WTC11 (cell line): ENCODE results near the gene CSTPP1. TPM values are rescaled to one million over a fixed set of nuclear protein-coding genes. Genes with fewer than 3 reads are reported as not detected.

ENCODE experiments used
- ATAC-seq: fragments of 200-7000 bp; cut with Tn5 transposase; 2 replicates; pipeline ENCODE4 v1.10.0; 2021; ENCODE audit warnings: mild to moderate bottlenecking, moderate library complexity
- CTCF ChIA-PET: fragments of 300-600 bp; sonication (Branson Sonifier 250); formaldehyde crosslinking; loops from one replicate; lab custom pipeline; 2021; ENCODE audit warnings: antibody characterized with exemption; lab: Charles Lee
- POLR2A ChIA-PET: fragments of 350-600 bp; sonication (Branson Sonifier 250); formaldehyde crosslinking; loops from one replicate; lab custom pipeline; 2021; ENCODE audit warnings: antibody characterized with exemption; lab: Charles Lee
- DNase-seq: peaks from one replicate; pipeline ENCODE4 v3.0.0; 2021; ENCODE audit warnings: low spot score
- H3K27ac Mint-ChIP-seq: 2 replicates; pipeline ENCODE4 v1.8.0; 2021; ENCODE audit warnings: mixed read lengths
- H3K27me3 Mint-ChIP-seq: 2 replicates; pipeline ENCODE4 v1.8.0; 2021; ENCODE audit warnings: low read depth, mild to moderate bottlenecking, moderate library complexity, mixed read lengths
- H3K36me3 Mint-ChIP-seq: 2 replicates; pipeline ENCODE4 v1.8.0; 2021; ENCODE audit warnings: mixed read lengths
- H3K4me1 Mint-ChIP-seq: 2 replicates; pipeline ENCODE4 v1.8.0; 2022; ENCODE audit warnings: mixed read lengths
- H3K4me3 Mint-ChIP-seq: 2 replicates; pipeline ENCODE4 v1.8.0; 2021; ENCODE audit warnings: mild to moderate bottlenecking, moderate library complexity, mixed read lengths
- H3K9me3 Mint-ChIP-seq: 2 replicates; pipeline ENCODE4 v1.8.0; 2021; ENCODE audit warnings: mixed read lengths
- ARID4B ChIP-seq: sonication (generic); formaldehyde crosslinking; IDR thresholded peaks from 2 replicates; pipeline ENCODE4 v1.8.0; 2023; ENCODE audit warnings: missing genetic modification reagents, mild to moderate bottlenecking, borderline replicate concordance
- CREB1 ChIP-seq: sonication (generic); formaldehyde crosslinking; IDR thresholded peaks from 2 replicates; pipeline ENCODE4 v1.8.0; 2023; ENCODE audit warnings: mild to moderate bottlenecking, missing genetic modification reagents
- CREM ChIP-seq: sonication (generic); formaldehyde crosslinking; IDR thresholded peaks from 2 replicates; pipeline ENCODE4 v1.8.1; 2022; ENCODE audit warnings: mild to moderate bottlenecking, missing genetic modification reagents, moderate library complexity
- E2F4 ChIP-seq: sonication (generic); formaldehyde crosslinking; IDR thresholded peaks from 2 replicates; pipeline ENCODE4 v1.8.1; 2022; ENCODE audit warnings: low read depth, mild to moderate bottlenecking, moderate library complexity, missing genetic modification reagents, borderline replicate concordance
- E2F5 ChIP-seq: sonication (generic); formaldehyde crosslinking; IDR thresholded peaks from 2 replicates; pipeline ENCODE4 v1.8.1; 2022; ENCODE audit warnings: mild to moderate bottlenecking, moderate library complexity, missing genetic modification reagents
- ERG ChIP-seq: fragments of 250-450 bp; sonication (Bioruptor Pico); IDR thresholded peaks from 2 replicates; pipeline ENCODE4 v1.8.0; 2021; ENCODE audit warnings: mild to moderate bottlenecking
- ESRRA ChIP-seq: sonication (generic); formaldehyde crosslinking; IDR thresholded peaks from 2 replicates; pipeline ENCODE4 v1.8.1; 2022; ENCODE audit warnings: mild to moderate bottlenecking, missing genetic modification reagents, borderline replicate concordance
- ETV6 ChIP-seq: sonication (generic); formaldehyde crosslinking; IDR thresholded peaks from 2 replicates; pipeline ENCODE4 v1.8.1; 2022; ENCODE audit warnings: mild to moderate bottlenecking, missing genetic modification reagents
- FOXJ3 ChIP-seq: sonication (generic); formaldehyde crosslinking; IDR thresholded peaks from 2 replicates; pipeline ENCODE4 v1.9.0; 2021; ENCODE audit warnings: missing genetic modification reagents, mild to moderate bottlenecking, borderline replicate concordance
- FOXP4 ChIP-seq: sonication (generic); formaldehyde crosslinking; IDR thresholded peaks from 2 replicates; pipeline ENCODE4 v1.8.0; 2022; ENCODE audit warnings: mild to moderate bottlenecking, missing genetic modification reagents
- GABPB1 ChIP-seq: sonication (generic); formaldehyde crosslinking; IDR thresholded peaks from 2 replicates; pipeline ENCODE4 v1.8.1; 2023; ENCODE audit warnings: mild to moderate bottlenecking, missing genetic modification reagents
- JUN ChIP-seq: sonication (generic); formaldehyde crosslinking; IDR thresholded peaks from 2 replicates; pipeline ENCODE4 v1.8.0; 2023; ENCODE audit warnings: mild to moderate bottlenecking, missing genetic modification reagents
- KAT7 ChIP-seq: sonication (generic); formaldehyde crosslinking; IDR thresholded peaks from 2 replicates; pipeline ENCODE4 v1.8.1; 2023; ENCODE audit warnings: missing genetic modification reagents, mild to moderate bottlenecking, borderline replicate concordance
- NFE2L1 ChIP-seq: sonication (generic); formaldehyde crosslinking; IDR thresholded peaks from 2 replicates; pipeline ENCODE4 v1.8.1; 2023; ENCODE audit warnings: missing genetic modification reagents
- NR2C2 ChIP-seq: sonication (generic); formaldehyde crosslinking; IDR thresholded peaks from 2 replicates; pipeline ENCODE4 v1.8.0; 2022; ENCODE audit warnings: mild to moderate bottlenecking, missing genetic modification reagents
- OVOL2 ChIP-seq: fragments of 250-450 bp; sonication (Bioruptor Pico); IDR thresholded peaks from 2 replicates; pipeline ENCODE4 v1.9.0; 2021; ENCODE audit warnings: mild to moderate bottlenecking, borderline replicate concordance
- SMAD3 ChIP-seq: sonication (generic); formaldehyde crosslinking; IDR thresholded peaks from 2 replicates; pipeline ENCODE4 v1.8.0; 2022; ENCODE audit warnings: missing genetic modification reagents, mild to moderate bottlenecking, borderline replicate concordance
- SP1 ChIP-seq: sonication (generic); formaldehyde crosslinking; conservative IDR thresholded peaks from 2 replicates; pipeline ENCODE4 v1.8.1; 2022; ENCODE audit warnings: missing genetic modification reagents
- TEAD1 ChIP-seq: sonication (generic); formaldehyde crosslinking; IDR thresholded peaks from 2 replicates; pipeline ENCODE4 v1.8.0; 2022; ENCODE audit warnings: mild to moderate bottlenecking, missing genetic modification reagents
- TP53 ChIP-seq: sonication (generic); formaldehyde crosslinking; IDR thresholded peaks from 2 replicates; pipeline ENCODE4 v1.8.1; 2023; ENCODE audit warnings: mild to moderate bottlenecking, missing genetic modification reagents
- ZNF232 ChIP-seq: sonication (generic); formaldehyde crosslinking; IDR thresholded peaks from 2 replicates; pipeline ENCODE4 v1.8.0; 2022; ENCODE audit warnings: mild to moderate bottlenecking, missing genetic modification reagents
- ZNF317 ChIP-seq: sonication (generic); formaldehyde crosslinking; IDR thresholded peaks from 2 replicates; pipeline ENCODE4 v1.8.1; 2023; ENCODE audit warnings: low read depth, mild to moderate bottlenecking, moderate library complexity, missing genetic modification reagents, borderline replicate concordance
- ZNF423 ChIP-seq: fragments of 250-450 bp; sonication (Bioruptor Pico); IDR thresholded peaks from 2 replicates; pipeline ENCODE4 v2.1.2; 2022; ENCODE audit warnings: mild to moderate bottlenecking, moderate library complexity
- total RNA-seq: library from RNA; stranded (reverse); gene quantifications from 3 replicates; pipeline ENCODE4 v1.2.3, GENCODE V29; 2021
- TF ChIP-seq, protein P1 (sequence below): sonication (generic); formaldehyde crosslinking; IDR thresholded peaks from 2 replicates; pipeline ENCODE4 v1.8.1; 2022; ENCODE audit warnings: low read depth, missing genetic modification reagents, borderline replicate concordance

Gene CSTPP1
- total RNA-seq, 1 experiment from 2014 or later, result 23.6 TPM

GRCh38 chr11:47121731-47122130 is 185.2 kb downstream of the CSTPP1 start (continued):
- TF ChIP-seq, protein P1, sequence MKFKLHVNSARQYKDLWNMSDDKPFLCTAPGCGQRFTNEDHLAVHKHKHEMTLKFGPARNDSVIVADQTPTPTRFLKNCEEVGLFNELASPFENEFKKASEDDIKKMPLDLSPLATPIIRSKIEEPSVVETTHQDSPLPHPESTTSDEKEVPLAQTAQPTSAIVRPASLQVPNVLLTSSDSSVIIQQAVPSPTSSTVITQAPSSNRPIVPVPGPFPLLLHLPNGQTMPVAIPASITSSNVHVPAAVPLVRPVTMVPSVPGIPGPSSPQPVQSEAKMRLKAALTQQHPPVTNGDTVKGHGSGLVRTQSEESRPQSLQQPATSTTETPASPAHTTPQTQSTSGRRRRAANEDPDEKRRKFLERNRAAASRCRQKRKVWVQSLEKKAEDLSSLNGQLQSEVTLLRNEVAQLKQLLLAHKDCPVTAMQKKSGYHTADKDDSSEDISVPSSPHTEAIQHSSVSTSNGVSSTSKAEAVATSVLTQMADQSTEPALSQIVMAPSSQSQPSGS, result no peak
- TF ChIP-seq OVOL2, result no peak

- TF ChIP-seq TP53 (CRISPR knock-in tag) (no peak), NR2C2 (CRISPR knock-in tag) (no peak), ESRRA (CRISPR knock-in tag) (no peak), ZNF317 (CRISPR knock-in tag) (no peak), KAT7 (CRISPR knock-in tag) (no peak), E2F5 (no peak), ARID4B (CRISPR knock-in tag) (no peak), JUN (no peak), ZNF232 (CRISPR knock-in tag) (no peak), NFE2L1 (CRISPR knock-in tag) (no peak), ETV6 (no peak), ZNF423 (CRISPR knock-in tag) (no peak), FOXJ3 (CRISPR knock-in tag) (no peak)
- TF ChIP-seq, all 79 proteins: peak for 0
- no peak overlapping the region for H3K4me3 Mint-ChIP-seq
- DNase-seq, result no peak
- no peak overlapping the region for H3K27ac Mint-ChIP-seq
- ATAC-seq, result no peak
- peaks cover 6% of the 10 kb centered on the region for H3K9me3 Mint-ChIP-seq
- CTCF ChIA-PET, result no interaction called here
- H3K27me3 Mint-ChIP-seq, result no peaks in the 10 kb centered on the region
- POLR2A ChIA-PET, result no interaction called here
- peaks cover 6% of the 10 kb centered on the region; the same call in 1 of the 2 replicates for H3K36me3 Mint-ChIP-seq
- H3K4me1 Mint-ChIP-seq, result peaks cover 27% of the 10 kb centered on the region
Measured at GRCh38 chr11:47123094-47123493, 186.5 kb downstream of the CSTPP1 start.

- ChIA-PET POLR2A (no interaction called here), CTCF (no interaction called here)
- no peaks in the 10 kb centered on the region for H3K27me3 Mint-ChIP-seq
- H3K9me3 Mint-ChIP-seq, result no peaks in the 10 kb centered on the region
- no peak overlapping the region for H3K4me3 Mint-ChIP-seq
- no peaks in the 10 kb centered on the region for H3K36me3 Mint-ChIP-seq
- DNase-seq (no peak), ATAC-seq (no peak)
- peaks cover 25% of the 10 kb centered on the region for H3K4me1 Mint-ChIP-seq
- peak overlapping the region; percentile 63 for H3K27ac Mint-ChIP-seq
- TF ChIP-seq OVOL2, result no peak
- no peak for TF ChIP-seq GABPB1
- TF ChIP-seq JUN, result no peak
- TF ChIP-seq E2F4 (CRISPR knock-in tag), result no peak
- TF ChIP-seq ERG (CRISPR knock-in tag), result no peak
- TF ChIP-seq SMAD3, result no peak
- no peak for TF ChIP-seq NR2C2 (CRISPR knock-in tag)
- no peak for TF ChIP-seq SP1 (CRISPR knock-in tag)
- TF ChIP-seq CREM, result no peak
- TF ChIP-seq FOXP4 (CRISPR knock-in tag), result no peak
- TF ChIP-seq CREB1 (CRISPR knock-in tag), result no peak
- no peak for TF ChIP-seq TEAD1 (CRISPR knock-in tag)
Measured at GRCh38 chr11:47124675-47125074, 188.1 kb downstream of the CSTPP1 start.
